Measurements from ENCODE around the gene POLR1G.
"Not testable (repeated sequence)": the region's sequence is repeated elsewhere in the genome, so short reads cannot be mapped to it uniquely, and the experiment has no call there.

- not testable (repeated sequence) for TF ChIP-seq CTCF, POLR2A (IDR thresholded peaks at IDR 0.05)
These were observed 26.1 kb downstream of the POLR1G start for GRCh38 chr19:45432543-45432942.

Measured in uterus (tissue), 2 donors.